Measurements from ENCODE around the gene RALY.

Gene RALY

DNA sequence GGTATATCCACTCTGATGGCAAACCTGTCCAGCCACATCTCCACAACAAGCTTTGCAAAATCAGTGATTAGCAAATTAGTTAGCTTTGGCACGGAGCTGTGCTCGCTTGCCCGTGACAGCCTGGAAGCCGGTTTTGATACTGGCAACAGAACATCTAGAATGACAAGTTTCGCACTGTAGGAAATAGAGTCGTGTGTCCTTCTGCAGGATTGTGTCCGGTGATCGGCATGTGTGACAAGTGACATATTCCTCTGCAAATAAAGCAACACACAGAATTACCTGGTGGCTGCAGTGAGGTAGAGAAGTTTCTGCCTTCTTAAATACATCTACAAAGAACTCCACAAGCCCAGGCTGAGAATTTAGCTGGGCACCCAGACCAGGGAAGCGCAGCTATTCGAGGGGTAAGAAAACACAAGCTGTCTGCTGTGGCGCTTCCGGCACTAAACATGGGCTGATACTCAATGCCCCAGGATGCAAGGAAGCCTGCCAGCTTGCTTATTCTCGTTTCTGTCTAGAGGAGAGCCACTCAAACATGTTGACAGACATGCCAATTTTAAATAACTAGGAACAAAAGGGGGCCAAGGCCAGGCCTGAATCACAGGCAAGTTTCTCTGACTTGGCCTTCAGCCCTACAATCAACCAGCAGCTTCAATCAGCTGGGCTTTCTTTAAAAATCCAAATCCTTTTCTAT lies 96.1 kb downstream of the RALY start:
- Histone ChIP-seq H2AFZ (ENCODE audit: low read length, unreplicated experiment) (no peak overlapping the region), H3K27ac (ENCODE audit: low read depth, low read length) (no peak overlapping the region), H3K36me3 (ENCODE audit: insufficient read depth, low read length) (peaks cover 44% of the 10 kb centered on the region), H3K4me1 (ENCODE audit: control insufficient read depth, insufficient read depth, low read length, unreplicated experiment) (no peaks in the 10 kb centered on the region), H3K27me3 (ENCODE audit: insufficient read depth, low read length) (no peaks in the 10 kb centered on the region), H3K4me3 (ENCODE audit: low read depth, low read length) (no peak overlapping the region), H3K79me2 (ENCODE audit: control insufficient read depth, insufficient read depth, low read length, unreplicated experiment) (no peaks in the 10 kb centered on the region)

- no peak overlapping the region for H3K27ac ChIP-seq (ENCODE audit: low read depth, low read length)
These were observed 96.9 kb downstream of the RALY start for GRCh38 chr20:34090645-34091044.

GRCh38 chr20:34091637-34092200 lies 98.0 kb downstream of the RALY start:
- Histone ChIP-seq H3K36me3 (ENCODE audit: insufficient read depth, low read length) (peaks cover 49% of the 10 kb centered on the region), H3K79me2 (ENCODE audit: control insufficient read depth, insufficient read depth, low read length, unreplicated experiment) (no peaks in the 10 kb centered on the region), H3K27ac (ENCODE audit: low read depth, low read length) (no peak overlapping the region), H2AFZ (ENCODE audit: low read length, unreplicated experiment) (no peak overlapping the region), H3K27me3 (ENCODE audit: insufficient read depth, low read length) (no peaks in the 10 kb centered on the region), H3K4me1 (ENCODE audit: control insufficient read depth, insufficient read depth, low read length, unreplicated experiment) (no peaks in the 10 kb centered on the region), H3K4me3 (ENCODE audit: low read depth, low read length) (no peak overlapping the region)

More at GRCh38 chr20:34090645-34091044, 96.9 kb downstream of the RALY start:
- H2AFZ ChIP-seq (ENCODE audit: low read length, unreplicated experiment): no peak overlapping the region
- no peaks in the 10 kb centered on the region for H3K4me1 ChIP-seq (ENCODE audit: control insufficient read depth, insufficient read depth, low read length, unreplicated experiment)
- H3K79me2 ChIP-seq (ENCODE audit: control insufficient read depth, insufficient read depth, low read length, unreplicated experiment): no peaks in the 10 kb centered on the region
- peaks cover 50% of the 10 kb centered on the region for H3K36me3 ChIP-seq (ENCODE audit: insufficient read depth, low read length)
- H3K4me3 ChIP-seq (ENCODE audit: low read depth, low read length): no peak overlapping the region
- no peaks in the 10 kb centered on the region for H3K27me3 ChIP-seq (ENCODE audit: insufficient read depth, low read length)

DNA sequence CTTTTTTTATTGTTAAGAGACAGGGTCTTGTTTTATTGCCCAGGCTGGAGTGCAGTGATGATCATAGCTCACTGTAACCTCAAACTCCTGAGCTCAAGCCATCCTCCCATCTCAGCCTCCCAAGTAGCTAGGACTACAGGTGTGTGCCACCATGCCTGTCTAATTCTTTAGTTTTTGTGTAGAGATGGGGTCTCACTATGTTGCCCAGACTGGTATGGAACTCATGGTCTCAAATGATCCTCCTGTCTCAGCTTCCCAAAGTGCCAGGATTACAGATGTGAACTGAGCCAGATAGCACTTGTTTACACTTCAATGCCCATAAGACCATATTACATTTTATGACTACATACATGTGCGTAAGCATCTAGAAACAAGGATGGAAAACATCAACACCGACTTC lies 100.2 kb downstream of the RALY start:
- Histone ChIP-seq H3K4me3 (ENCODE audit: low read depth, low read length) (no peak overlapping the region), H3K4me1 (ENCODE audit: control insufficient read depth, insufficient read depth, low read length, unreplicated experiment) (no peaks in the 10 kb centered on the region), H2AFZ (ENCODE audit: low read length, unreplicated experiment) (no peak overlapping the region), H3K27ac (ENCODE audit: low read depth, low read length) (no peak overlapping the region), H3K36me3 (ENCODE audit: insufficient read depth, low read length) (peaks cover 56% of the 10 kb centered on the region), H3K27me3 (ENCODE audit: insufficient read depth, low read length) (no peaks in the 10 kb centered on the region), H3K79me2 (ENCODE audit: control insufficient read depth, insufficient read depth, low read length, unreplicated experiment) (no peaks in the 10 kb centered on the region)

- no peaks in the 10 kb centered on the region for H3K27me3 ChIP-seq (ENCODE audit: insufficient read depth, low read length)
- no peak overlapping the region for H3K27ac ChIP-seq (ENCODE audit: low read depth, low read length)
- no peak overlapping the region for H3K4me3 ChIP-seq (ENCODE audit: low read depth, low read length)
- peaks cover 52% of the 10 kb centered on the region for H3K36me3 ChIP-seq (ENCODE audit: insufficient read depth, low read length)
- H3K79me2 ChIP-seq (ENCODE audit: control insufficient read depth, insufficient read depth, low read length, unreplicated experiment): peaks cover 5% of the 10 kb centered on the region
- no peaks in the 10 kb centered on the region for H3K4me1 ChIP-seq (ENCODE audit: control insufficient read depth, insufficient read depth, low read length, unreplicated experiment)
- H2AFZ ChIP-seq (ENCODE audit: low read length, unreplicated experiment): no peak overlapping the region
These were observed 102.1 kb downstream of the RALY start for GRCh38 chr20:34095825-34096224.

DNA sequence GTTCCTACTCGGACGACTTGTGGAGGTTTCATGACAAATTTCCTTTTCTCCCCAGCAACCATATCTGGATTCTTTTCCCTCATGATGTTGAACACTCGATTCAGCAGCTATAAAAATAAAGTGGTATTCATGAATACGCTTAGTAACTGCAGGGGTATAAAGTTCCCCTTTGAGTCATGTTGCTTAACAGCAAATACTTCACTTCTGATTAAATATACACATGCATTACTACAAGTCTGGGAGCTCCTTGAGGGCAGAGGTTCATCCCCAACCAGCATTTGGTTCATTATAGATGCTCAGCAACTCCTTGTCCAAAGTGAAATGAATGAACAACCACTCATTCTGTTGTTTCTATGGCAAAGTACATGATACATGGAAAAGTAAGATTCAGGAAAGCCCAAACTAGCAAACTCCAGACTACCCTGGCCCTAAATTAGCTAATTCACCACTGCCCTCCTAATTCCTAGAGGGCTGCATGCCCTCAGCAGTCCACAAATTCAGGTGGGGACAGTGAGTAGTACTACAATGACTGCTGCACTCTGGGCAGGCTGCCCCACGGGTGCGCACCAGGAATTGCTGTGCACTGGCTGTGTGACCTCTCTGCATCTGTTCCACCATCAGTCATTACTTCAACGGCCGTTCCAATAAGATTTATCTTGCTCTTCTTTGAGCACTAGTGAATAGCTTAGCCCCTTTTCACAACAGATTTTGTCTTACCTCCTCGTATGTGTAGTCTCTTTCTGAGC lies 103.2 kb downstream of the RALY start:
- H2AFZ ChIP-seq (ENCODE audit: low read length, unreplicated experiment): no peak overlapping the region
- peaks cover 54% of the 10 kb centered on the region for H3K36me3 ChIP-seq (ENCODE audit: insufficient read depth, low read length)
- peaks cover 12% of the 10 kb centered on the region for H3K79me2 ChIP-seq (ENCODE audit: control insufficient read depth, insufficient read depth, low read length, unreplicated experiment)

GRCh38 chr20:34098570-34098969 lies 104.9 kb downstream of the RALY start:
- Histone ChIP-seq H3K27me3 (ENCODE audit: insufficient read depth, low read length) (no peaks in the 10 kb centered on the region), H3K4me1 (ENCODE audit: control insufficient read depth, insufficient read depth, low read length, unreplicated experiment) (no peaks in the 10 kb centered on the region), H3K36me3 (ENCODE audit: insufficient read depth, low read length) (peaks cover 55% of the 10 kb centered on the region), H3K27ac (ENCODE audit: low read depth, low read length) (no peak overlapping the region), H2AFZ (ENCODE audit: low read length, unreplicated experiment) (no peak overlapping the region), H3K79me2 (ENCODE audit: control insufficient read depth, insufficient read depth, low read length, unreplicated experiment) (peaks cover 25% of the 10 kb centered on the region), H3K4me3 (ENCODE audit: low read depth, low read length) (no peak overlapping the region)

More for the DNA sequence above, 103.2 kb downstream of the RALY start:
- H3K27me3 ChIP-seq (ENCODE audit: insufficient read depth, low read length): no peaks in the 10 kb centered on the region
- H3K27ac ChIP-seq (ENCODE audit: low read depth, low read length): no peak overlapping the region
- no peak overlapping the region for H3K4me3 ChIP-seq (ENCODE audit: low read depth, low read length)
- no peaks in the 10 kb centered on the region for H3K4me1 ChIP-seq (ENCODE audit: control insufficient read depth, insufficient read depth, low read length, unreplicated experiment)

DNA sequence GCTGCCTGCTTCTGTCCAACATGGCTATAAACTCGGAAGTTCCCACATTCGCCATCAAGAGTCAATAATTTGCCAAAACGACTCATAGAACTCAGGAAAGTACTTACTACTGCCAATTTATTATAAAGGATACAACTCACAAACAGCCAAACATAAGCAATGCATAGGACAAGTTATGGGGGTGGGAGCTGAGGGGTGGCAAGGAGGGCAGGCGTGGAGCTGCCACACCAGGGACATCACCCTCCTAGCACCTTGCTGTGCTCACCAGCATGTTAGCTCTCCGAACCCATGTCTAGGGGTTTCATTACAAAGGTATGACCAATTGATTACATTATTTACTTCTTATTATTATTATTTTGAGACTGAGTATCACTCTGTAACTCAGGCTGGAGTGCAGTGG lies 106.0 kb downstream of the RALY start:
- H2AFZ ChIP-seq (ENCODE audit: low read length, unreplicated experiment): no peak overlapping the region
- H3K4me1 ChIP-seq (ENCODE audit: control insufficient read depth, insufficient read depth, low read length, unreplicated experiment): no peaks in the 10 kb centered on the region
- no peak overlapping the region for H3K27ac ChIP-seq (ENCODE audit: low read depth, low read length)
- H3K4me3 ChIP-seq (ENCODE audit: low read depth, low read length): no peak overlapping the region
- H3K79me2 ChIP-seq (ENCODE audit: control insufficient read depth, insufficient read depth, low read length, unreplicated experiment): peaks cover 36% of the 10 kb centered on the region
- H3K27me3 ChIP-seq (ENCODE audit: insufficient read depth, low read length): no peaks in the 10 kb centered on the region
- peaks cover 56% of the 10 kb centered on the region for H3K36me3 ChIP-seq (ENCODE audit: insufficient read depth, low read length)

GRCh38 chr20:34100576-34100975 lies 106.9 kb downstream of the RALY start:
- no peak overlapping the region for H3K27ac ChIP-seq (ENCODE audit: low read depth, low read length)
- no peaks in the 10 kb centered on the region for H3K27me3 ChIP-seq (ENCODE audit: insufficient read depth, low read length)
- H3K4me1 ChIP-seq (ENCODE audit: control insufficient read depth, insufficient read depth, low read length, unreplicated experiment): no peaks in the 10 kb centered on the region
- H2AFZ ChIP-seq (ENCODE audit: low read length, unreplicated experiment): no peak overlapping the region
- H3K36me3 ChIP-seq (ENCODE audit: insufficient read depth, low read length): peaks cover 55% of the 10 kb centered on the region
- H3K4me3 ChIP-seq (ENCODE audit: low read depth, low read length): no peak overlapping the region
- H3K79me2 ChIP-seq (ENCODE audit: control insufficient read depth, insufficient read depth, low read length, unreplicated experiment): peaks cover 45% of the 10 kb centered on the region

DNA sequence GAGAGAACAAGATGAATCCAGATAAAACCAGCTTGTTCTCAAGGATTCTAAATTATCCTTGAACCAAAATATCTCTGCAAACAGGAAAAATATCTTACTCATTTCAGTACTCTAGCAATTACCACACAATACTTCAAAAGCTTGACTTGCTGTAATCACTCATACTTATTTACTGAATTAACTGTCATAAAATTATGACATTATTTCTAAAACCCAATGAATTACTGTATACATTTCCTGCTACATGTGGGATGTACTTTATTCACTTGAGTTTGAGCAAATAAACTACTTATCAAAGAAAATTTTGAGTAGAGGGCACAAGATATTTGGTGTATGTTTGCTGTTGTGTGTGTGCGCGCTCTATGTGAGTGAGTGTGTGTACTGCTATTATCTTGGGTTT lies 108.6 kb downstream of the RALY start:
- no peak overlapping the region for H2AFZ ChIP-seq (ENCODE audit: low read length, unreplicated experiment)
- H3K36me3 ChIP-seq (ENCODE audit: insufficient read depth, low read length): peaks cover 43% of the 10 kb centered on the region
- H3K4me1 ChIP-seq (ENCODE audit: control insufficient read depth, insufficient read depth, low read length, unreplicated experiment): peaks cover 6% of the 10 kb centered on the region
- H3K4me3 ChIP-seq (ENCODE audit: low read depth, low read length): no peak overlapping the region
- H3K79me2 ChIP-seq (ENCODE audit: control insufficient read depth, insufficient read depth, low read length, unreplicated experiment): peaks cover 62% of the 10 kb centered on the region
- no peak overlapping the region for H3K27ac ChIP-seq (ENCODE audit: low read depth, low read length)
- H3K27me3 ChIP-seq (ENCODE audit: insufficient read depth, low read length): no peaks in the 10 kb centered on the region

DNA sequence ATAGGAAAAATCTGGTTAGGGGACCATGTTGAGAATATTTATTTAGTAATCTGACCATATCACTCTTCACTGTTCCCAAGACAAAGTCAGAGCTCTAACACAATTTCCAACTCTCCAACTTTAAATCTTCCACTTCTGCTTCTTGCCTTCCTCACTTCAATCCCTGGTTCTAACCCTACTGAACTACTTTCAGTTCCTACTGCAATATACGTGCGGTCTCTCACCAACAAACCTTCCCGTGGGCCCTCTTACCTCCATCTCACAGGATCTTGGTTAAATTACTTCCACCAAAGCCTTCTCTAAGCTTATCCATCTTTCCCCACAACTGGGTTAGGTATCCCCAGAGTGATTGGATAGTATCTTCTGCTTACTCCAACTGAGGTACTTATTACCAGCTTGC lies 110.3 kb downstream of the RALY start:
- H3K36me3 ChIP-seq (ENCODE audit: insufficient read depth, low read length): peaks cover 36% of the 10 kb centered on the region
- no peaks in the 10 kb centered on the region for H3K27me3 ChIP-seq (ENCODE audit: insufficient read depth, low read length)
- H3K4me3 ChIP-seq (ENCODE audit: low read depth, low read length): no peak overlapping the region
- no peak overlapping the region for H3K27ac ChIP-seq (ENCODE audit: low read depth, low read length)
- no peak overlapping the region for H2AFZ ChIP-seq (ENCODE audit: low read length, unreplicated experiment)
- peaks cover 23% of the 10 kb centered on the region for H3K4me1 ChIP-seq (ENCODE audit: control insufficient read depth, insufficient read depth, low read length, unreplicated experiment)
- H3K79me2 ChIP-seq (ENCODE audit: control insufficient read depth, insufficient read depth, low read length, unreplicated experiment): peaks cover 79% of the 10 kb centered on the region

Data from ACC112 (cell line).